8988T (cell line): Measurements from ENCODE around the gene PLCB1.

Source experiments
- DNase-seq: peaks from one replicate; pipeline ENCODE4 v3.0.0; 2011

The PLCB1 gene

DNA sequence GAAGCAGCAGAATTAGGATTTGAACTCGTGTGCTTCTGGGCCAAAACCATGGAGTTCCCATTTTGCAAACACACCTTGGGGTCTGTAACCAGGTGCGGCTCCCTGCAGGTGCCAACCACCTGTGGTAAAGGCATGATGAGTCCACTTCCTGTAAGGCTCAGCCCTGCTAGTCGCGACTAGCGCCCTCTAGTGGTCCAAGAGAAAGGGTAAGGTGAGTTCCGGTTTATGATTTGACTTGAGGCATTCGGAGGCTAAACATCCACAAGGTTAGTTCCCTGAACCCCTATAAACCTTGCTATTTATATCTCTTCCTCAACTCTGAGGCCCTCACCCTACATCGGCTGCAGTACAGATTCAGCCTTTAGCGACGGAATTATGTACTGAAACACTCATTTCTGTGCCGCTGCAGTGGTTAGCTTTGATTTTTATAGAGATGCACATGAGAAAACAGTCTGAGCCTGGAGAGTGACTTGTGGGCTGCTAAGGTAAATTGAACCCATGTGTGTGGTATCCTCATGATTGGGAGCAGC, 173.4 kb downstream of the PLCB1 start:
- peak; percentile 11 for DNase-seq

DNA sequence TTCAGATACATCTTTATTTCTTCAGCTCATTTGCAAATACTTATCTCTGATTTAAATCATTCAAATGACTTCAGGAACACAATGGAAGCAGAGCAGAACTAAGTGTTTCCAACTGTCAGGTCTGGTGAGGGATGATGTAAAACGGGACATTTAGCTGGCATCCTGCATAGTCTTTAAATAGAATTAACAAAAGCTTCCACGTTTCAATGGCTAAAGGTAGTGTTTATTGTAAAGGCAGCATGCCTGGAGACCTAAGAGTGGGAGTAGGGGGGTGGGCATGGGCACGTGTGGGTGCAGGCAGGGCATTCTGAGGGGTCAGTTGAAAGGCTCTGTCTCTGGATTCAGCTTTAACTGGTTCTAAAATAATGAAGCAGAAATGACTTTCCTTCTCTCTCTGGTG, 174.9 kb downstream of the PLCB1 start:
- DNase-seq, result no peak

DNA sequence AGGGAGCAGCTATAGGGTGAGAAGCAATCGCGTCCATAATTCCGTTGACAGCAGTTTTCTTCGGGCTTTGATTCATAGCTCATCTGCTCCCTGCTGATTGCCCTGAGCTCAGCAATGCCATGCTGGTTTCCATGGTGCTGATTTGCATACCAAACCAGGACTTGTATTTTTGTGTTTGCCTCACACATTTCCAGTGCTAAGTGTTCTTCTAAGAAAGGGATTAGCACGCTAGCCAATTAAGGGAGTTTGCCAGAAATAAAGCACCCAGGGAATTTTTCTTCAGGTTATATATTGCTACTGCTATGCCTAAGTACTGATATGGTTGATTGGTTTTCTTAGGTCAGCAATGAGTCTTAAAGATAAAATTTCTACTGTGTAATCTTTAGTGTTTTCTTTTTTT, 177.6 kb downstream of the PLCB1 start:
- no peak for DNase-seq

DNA sequence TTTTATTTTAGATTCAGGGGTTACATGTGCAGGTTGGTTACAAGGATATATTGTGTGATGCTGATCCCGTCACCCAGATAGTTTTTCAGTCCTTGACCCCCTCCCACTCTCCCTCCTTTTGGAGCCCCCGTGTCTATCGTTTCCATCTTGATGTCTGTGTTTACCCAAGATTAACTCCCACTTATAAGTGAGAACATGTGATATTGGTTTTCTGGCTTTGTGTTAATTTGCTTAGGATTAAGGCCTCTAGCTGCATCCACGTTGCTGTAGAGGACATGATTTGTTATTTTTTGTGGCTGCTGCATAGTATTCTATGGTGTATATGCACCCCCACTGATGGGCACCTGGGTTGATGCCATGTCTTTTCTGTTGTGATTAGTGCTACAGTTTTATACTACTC, 178.6 kb downstream of the PLCB1 start:
- no peak for DNase-seq

DNA sequence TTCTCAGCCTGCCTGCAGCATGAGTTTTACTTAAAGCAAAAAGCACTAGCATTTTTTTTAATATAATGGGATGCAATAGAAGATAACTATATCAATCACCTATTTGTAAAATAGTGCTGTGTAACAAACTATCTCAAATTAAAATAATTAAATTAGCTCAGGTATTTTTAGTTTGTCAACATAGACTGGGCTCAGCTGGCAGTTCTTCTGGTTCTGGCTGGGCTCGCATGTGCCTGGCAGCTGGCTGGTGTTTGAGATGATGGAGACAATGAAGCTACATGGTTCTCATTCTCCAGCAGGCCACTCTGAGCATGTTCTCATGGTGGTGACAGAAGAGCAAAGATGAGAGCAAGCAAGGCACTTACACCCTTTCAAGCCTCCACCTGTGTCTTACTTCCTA, 181.0 kb downstream of the PLCB1 start:
- DNase-seq, result no peak

DNA sequence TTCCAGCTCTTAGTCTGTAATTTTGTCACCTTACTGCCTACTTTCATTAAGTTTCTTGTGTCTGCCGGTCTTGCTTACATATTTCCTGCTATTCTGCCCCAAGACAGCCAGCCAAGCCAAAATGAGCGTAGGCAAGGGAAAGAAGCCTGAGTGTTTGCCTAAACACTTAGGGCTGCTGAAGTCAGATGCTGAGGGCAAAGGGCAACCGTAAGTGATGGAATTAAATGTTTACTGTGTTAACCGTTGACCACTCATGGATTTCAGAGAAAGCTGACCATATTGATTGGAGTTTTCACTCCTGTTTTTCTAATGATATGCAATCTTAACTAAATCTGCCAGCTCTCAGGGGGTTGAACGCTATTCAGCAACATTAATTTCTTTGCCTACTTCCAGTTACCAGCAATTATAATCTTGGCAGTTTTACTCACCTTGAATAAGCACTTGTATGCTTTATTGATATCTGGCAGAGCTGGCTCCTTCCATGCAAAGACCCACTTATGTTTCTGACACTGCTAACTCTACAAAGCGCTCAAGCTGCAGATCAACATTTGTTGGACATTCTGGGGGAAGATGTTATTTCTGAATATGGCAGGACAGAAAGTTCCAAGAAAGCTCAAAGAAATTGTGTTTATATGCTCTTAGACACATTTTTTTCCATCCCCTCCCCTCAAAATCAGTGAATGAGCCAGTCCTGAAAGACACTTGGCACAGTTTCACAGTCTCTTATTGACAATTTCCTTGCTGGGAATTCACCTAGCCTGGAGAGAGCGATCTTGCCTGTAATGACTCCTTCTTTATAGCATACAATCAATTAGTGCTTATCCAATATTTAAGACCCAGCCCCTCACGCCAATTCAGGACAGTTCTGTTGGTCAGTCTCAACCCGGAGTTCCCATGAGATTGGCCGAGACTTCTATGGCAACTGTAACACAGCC, 183.8 kb downstream of the PLCB1 start:
- no peak for DNase-seq

DNA sequence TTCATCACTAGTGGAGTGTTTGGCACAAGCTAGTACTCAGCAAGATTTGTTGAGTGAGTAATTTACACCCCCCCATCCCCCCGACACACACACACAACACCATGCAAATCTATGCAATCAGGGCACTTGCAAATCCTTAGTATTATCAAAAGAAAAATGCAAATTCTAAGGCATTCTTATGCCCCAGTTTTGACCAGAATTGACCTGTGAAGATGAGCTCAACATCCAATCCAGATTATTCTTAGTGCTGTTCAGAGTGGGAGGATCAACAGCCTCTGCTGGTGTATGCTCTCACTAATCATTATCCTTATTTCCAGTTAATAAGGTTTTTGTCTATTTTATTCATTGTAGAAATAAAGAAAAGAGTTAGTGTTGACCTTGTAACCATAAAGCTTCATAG, 185.4 kb downstream of the PLCB1 start:
- no peak for DNase-seq

DNA sequence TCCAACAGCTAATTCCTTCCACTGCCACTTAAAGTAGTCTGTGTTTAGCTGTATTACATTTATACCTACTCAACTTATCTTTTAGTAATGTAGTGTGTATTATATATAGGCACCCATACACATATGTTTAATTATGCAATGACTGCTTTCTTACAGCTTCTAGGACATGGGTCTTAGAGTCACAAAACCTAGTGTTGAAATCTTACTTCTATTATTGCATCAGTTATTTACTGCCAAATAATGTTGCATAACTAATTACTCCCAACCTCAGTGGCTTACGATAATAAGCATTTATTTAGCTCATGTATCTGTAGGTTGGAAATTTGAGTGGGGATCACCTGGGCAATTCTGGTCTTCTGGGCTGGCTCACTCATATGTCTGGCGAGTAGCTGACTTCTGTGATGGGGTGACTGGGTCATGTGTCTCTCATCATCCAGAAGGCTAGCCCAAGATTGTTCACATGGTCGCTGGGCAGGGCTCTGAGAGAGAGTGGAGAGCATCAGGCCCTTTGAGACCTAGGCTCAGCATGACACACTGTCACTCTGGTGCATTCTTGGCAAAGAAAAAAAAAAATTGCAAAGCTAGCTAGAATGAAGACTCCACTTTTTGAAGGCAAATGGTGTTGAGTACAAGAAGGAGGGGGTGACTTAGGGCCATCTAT, 187.0 kb downstream of the PLCB1 start:
- DNase-seq, result no peak

DNA sequence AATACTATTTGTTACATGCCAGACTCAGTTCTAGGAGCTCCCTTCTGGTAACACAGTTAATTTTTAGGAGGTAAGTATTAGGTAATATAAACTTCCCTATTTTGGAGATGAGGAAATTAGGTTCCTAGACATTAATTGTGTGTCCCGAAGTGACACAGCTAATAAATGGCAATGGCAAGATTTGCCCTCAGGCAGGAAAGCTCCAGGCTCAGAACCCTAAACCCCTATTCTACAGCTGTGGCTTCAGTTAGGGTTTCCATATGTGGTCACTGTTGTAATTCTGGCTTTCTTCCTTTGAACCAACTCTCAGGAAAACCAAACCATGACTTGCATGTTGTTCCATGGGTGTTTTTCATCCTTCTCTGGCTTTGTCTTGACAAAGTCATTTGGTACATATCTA, 188.2 kb downstream of the PLCB1 start:
- no peak for DNase-seq

DNA sequence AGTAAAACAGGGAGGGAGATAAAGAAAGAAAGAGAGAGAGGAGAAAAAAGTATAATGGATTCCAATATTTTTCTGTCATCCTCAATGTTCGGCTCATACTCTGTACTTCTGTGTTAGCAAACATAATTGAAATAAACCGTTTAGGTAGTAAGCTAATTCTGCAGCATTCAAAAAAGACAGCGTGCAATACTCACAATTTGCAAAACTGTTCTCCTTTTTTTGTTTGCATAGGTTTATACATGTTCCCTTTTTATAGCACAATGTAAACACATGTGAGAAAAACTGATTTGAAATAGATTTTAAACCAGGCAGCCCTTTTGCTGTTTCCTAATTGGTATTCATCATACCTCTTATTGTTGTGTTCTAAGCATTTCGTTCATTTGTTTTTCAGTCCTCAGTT, 188.9 kb downstream of the PLCB1 start:
- no peak for DNase-seq

DNA sequence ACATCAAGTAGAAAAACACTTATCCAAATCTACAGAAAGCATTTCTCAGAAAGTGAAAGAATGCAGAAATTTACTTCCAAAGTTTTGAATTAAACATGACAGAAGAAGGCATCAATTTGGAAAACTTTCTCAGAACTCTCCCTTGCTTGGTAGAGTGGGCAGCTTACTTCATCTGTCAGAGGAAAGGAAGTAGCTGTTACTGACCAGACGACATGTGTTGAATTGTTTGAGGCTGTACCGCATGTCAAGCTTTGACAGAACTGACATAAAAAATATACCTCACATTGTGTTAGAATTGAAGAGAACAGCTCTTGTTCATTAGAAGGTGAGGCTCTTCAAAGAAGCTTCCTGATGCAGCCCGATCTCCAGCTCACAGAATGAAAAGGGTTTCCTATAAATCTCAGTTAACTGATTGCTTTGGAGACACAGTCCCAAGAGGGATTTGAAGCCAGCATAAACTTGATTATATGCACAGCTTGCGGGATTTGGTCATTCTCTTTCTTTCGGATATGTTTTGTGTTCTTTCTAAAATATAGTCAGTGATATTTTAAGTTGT, 190.7 kb downstream of the PLCB1 start:
- no peak for DNase-seq

DNA sequence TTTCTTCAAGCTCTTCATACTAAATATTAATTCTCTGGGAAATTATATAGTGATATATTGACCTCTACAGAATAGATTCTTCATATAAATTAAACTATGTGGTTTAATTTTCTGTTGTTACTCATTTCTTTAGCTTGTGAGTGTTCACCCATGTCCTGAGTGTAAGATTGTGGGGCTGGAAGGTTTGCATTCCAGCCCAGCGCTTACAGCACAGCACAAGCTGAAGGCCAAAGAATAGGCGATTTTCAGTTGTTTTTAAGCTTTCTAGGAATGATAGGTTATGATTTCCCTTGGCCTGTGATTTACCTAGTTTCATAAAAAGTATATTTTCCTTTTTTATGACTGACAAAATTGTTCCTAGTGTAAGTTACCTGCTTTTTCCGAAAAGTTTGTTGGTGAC, 194.1 kb downstream of the PLCB1 start:
- DNase-seq, result no peak

DNA sequence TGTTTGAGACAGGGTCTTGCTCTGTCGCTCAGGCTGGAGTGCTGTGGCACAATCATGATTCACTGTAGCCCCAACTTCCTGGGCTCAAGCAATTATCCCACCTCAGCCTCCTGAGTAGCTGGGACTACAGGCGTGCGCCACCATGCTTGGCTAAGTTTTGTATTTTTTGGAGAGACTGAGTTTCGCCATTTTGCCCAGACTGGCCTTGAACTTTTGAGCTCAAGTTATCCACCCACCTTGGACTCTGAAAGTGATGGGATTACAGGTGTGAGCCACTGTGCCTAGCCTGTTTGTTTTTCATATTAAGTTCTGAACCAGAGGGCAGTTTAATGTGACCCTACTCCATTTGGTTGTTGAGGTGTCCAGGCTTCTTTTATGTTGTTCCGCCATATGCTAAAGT, 194.8 kb downstream of the PLCB1 start:
- DNase-seq, result no peak

DNA sequence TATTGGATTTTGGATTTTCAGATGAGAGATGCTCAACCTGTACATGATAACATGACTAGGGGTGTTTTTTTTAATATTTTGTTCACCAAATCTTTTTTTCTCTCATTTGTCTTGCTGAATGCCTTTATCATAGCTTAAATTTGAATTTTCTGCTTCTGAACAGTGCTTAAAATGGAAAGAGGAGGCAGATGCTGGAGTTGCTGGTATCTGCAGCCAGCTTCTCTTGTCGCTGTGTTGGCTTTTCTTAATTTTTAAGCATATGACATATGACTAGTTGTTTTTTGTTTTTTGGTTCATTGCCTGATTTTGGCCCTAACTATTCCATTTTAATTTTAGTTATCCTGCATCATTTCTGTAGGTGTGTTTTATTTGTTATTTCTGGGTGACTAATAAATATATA, 196.1 kb downstream of the PLCB1 start:
- no peak for DNase-seq

DNA sequence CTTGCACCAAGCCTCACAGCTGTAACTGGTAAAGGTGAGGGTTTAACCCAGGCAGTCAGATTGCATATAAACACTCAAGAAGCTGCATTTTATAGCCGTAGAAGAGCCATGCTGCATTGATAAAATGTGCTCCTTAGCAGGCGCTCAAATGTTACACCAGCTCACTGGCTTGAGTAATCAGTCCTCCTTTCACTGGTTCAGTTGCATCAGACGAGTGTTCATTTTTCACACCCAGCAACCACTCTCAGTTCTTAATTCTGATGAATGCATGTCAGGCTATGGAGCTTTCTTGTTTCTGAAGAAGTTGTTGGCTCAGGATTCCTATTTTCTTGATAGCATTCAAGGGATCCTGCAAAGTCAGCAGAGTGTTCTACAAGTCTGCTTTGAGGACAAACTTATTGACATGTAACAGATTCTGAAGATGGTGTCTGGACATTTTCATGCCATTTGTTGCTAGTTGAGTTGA, 198.3 kb downstream of the PLCB1 start:
- no peak for DNase-seq

DNA sequence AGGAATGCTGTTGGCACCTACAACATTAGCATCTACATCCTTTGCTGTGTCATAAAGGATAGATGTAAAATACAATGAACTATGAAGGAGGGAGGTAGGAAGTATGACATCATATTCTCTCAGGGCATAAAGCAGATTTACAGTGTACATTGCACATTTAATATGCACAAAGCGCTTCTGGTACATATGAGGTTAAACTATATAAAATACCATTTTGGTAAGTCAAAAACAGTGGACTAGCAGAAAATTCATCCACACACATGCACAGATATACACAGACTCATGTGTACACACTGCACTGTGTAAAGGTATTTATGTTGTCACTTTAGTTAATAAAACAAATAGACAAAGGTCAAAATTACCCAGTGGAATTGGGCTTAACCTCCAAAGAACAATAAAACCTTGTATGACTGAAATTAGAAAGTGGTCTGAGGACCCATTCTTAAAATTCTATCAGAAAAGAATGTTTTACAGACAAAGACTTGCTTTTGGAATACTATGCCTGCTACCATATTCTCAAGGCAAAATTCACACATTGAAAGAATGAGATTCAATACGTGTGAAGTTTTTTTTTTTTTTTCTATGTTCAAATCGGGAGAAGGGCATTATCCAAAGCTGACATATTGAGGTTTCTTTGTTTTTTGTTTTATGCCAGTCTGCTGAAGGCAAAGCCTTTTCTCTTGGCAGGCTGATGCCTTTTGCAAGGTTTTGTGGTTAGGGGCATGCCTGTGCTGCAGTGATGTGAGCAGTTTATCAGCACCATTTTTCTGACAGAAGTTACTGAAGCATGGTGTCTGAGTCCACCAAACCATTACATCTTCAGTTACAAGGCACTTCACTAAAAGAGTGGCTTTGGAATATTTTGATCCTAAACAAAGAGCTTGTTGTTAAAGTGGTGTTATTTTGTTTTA, 199.0 kb downstream of the PLCB1 start:
- DNase-seq, result no peak

DNA sequence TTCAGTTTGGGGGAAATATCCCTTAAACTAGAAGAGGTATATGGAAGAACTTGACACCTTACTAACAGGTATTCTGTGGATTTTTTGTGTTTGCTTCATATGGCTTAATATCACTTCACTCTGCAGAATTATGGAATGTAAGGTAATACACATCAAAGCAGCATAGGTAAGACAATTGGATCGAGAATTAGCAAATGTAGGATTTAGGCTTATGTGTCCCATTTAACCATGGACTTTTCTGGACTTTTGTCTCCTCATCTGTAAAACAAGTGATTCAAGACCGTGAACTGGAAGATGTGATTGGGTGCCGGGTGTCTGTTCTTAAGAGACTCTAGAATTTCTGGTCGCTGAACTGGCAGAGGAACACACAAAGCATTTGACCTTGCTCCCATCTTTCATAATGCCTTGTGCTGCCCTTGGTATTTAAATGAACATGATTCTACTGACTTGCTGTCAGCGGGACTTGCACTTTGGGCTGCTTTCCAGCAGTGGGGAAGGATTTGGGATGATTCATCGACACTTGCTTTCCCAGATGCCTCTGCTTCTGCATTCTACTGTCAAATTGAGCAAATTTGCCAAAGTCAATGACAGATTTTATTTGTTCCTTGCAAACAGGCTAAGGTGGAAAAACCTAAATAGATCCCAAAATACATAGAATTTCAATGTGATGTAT, 199.8 kb downstream of the PLCB1 start:
- no peak for DNase-seq

DNA sequence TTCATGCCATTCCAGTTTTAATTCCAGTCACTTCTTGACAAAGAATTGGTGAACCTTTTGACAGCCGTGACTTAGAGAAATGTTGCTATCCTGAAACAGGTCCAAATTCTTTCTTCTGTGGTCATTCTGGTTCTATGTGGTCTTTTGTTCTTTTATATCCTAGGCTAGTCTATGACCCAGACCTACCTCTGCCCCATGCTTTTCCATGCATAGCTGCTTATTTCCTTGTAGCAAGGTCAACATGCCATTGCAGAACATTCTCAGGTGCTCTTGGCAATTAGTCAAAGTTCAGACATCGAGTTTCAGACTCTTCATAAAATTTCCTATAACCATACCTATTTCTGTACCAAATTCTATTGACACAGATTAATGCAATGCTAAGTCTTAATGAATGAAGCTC, 202.6 kb downstream of the PLCB1 start:
- DNase-seq, result no peak

DNA sequence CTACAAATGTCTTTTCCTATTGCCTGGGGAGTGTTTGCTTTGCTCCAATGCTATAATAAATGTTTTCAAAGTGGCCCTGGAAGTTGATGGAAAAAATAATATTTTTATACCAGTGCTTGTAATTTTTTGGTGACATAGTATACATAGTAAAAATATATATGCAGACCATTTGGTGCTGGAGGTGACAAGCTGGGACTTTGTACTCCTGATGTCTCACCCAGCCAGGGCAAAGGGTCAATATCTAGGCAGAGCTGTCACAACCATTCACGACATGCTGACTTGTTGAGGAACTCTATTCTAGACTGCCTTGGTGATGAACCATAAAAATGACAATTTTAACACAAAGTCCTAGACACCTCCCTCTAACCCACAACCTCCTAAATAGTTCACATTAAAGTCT, 203.0 kb downstream of the PLCB1 start:
- DNase-seq, result no peak

DNA sequence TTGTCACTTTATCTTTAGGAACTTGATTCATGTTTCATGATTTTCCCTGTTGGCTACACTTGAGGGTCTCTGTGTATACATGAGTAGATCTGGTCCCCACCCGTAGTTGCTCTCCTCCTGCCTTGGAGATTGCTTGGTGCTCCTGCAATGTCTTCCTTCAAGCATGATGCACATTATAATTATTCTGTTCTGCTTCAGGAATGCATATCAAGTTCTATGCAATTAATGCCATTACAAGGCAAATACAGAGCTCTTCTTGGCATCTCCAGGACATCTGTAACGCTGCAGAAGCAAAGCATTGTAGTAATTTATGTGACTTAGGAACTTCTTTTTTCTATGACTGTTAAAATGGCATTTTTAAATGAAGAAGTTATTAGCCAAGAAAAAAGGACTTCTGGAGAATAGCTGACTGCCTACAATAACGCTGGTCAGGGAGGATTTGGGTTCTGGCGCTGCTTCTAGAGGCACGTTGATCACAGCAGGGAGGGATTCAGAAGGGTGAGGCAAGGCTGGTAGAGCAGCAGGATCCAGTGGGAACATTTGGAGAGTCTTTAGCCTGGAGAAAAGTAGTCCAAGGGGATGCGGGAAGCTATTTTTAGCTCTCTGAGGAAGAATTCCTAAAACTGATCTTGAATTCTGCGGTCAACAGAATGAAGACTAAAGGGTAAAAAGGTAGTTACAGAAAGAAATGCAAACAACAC, 203.6 kb downstream of the PLCB1 start:
- DNase-seq, result no peak

DNA sequence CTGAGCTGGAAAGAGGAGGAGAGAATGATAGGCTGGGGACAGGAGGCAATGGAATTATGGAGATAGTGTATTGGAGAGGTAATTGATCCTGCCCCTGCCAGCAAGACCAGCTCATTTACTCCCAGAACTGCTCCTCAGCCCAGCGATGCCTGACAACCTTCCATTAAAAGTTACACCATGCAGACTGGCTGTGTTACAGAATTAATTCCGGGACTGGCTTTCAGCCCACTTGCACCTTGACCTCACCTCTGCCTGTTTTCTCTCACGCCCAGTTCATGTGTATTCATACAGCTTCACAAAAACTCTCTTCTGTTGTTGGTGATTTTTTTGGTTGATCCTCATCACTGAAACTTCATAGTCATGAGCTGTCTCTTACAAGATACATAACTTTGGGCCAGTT, 207.3 kb downstream of the PLCB1 start:
- no peak for DNase-seq

DNA sequence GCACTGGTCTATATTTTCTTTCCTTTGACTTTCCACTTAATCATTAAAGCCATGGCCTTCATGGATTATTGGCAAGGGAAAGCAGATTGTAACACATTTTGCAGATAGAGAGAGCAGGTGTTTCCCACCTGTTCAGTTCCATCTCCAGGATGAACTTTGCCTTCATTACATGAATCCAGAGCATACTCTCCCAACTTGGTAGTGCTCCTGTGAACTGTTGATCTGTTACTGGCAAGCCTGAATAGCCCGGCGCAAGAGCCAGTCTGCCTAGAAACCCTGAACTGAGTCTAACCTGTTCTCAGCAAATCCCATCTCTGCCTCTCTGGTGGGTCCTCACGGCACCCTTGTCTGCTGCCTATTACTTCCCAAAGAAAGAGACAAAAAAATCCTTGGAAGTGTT, 210.3 kb downstream of the PLCB1 start:
- DNase-seq, result no peak
